ENCODE data around the gene RALGDS. TPM values are rescaled to one million over a fixed set of nuclear protein-coding genes. Genes with fewer than 3 reads are reported as not detected.
"Not testable (repeated sequence)": the region's sequence is repeated elsewhere in the genome, so short reads cannot be mapped to it uniquely, and the experiment has no call there.

Gene RALGDS
- total RNA-seq, 1 donor from 2014 or later, result 4.7 TPM

DNA sequence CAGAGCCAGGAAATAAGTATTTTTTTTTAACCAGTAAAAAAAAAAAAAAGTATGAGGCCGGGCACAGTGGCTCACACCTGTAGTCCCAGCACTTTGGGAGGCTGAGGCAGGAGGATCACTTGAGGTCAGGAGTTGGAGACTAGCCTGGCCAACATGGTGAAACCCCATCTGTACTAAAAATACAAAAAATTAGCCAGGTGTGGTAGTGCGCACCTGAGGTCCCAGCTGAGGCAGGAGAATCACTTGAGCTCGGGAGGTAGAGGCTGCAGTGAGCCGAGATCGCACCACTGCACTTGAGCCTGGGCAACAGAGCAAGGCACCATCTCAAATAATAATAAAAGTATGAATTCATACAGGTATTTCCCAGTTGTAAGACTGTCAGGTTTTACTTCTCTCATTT, 48.8 kb downstream of the RALGDS start:
- not testable (repeated sequence) for DNase-seq (ENCODE audit: low spot score); ATAC-seq

DNA sequence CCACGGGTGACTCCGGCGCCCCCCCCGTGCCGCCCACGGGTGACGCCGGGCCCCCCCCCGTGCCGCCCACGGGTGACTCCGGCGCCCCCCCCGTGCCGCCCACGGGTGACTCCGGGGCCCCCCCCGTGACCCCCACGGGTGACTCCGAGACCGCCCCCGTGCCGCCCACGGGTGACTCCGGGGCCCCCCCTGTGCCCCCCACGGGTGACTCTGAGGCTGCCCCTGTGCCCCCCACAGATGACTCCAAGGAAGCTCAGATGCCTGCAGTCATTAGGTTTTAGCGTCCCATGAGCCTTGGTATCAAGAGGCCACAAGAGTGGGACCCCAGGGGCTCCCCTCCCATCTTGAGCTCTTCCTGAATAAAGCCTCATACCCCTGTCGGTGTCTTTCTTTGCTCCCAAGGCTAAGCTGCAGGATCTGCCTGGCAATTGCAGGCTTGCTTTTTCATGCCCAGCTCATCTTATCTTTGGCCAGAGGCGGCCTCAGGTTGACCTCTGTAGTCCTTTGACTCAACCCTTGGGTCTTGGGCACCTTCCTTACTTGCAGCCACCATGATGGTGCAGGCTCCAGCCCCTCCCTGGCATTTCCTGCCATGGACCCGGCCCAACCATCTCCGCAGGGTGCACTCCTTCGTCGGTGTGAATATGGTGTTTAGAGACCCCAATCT, 49.4 kb downstream of the RALGDS start:
- DNase-seq (ENCODE audit: low spot score), result no peak
- ATAC-seq, result no peak

DNA sequence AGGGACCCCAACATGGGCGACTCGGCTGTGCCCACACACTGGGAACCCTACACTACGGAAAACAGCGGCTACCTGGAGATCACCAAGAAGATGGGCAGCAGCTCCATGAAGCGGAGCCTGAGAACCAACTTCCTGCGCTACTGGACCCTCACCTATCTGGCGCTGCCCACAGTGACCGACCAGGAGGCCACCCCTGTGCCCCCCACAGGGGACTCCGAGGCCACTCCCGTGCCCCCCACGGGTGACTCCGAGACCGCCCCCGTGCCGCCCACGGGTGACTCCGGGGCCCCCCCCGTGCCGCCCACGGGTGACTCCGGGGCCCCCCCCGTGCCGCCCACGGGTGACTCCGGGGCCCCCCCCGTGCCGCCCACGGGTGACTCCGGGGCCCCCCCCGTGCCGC, 50.1 kb downstream of the RALGDS start:
- ATAC-seq; DNase-seq (ENCODE audit: low spot score): not testable (repeated sequence)

DNA sequence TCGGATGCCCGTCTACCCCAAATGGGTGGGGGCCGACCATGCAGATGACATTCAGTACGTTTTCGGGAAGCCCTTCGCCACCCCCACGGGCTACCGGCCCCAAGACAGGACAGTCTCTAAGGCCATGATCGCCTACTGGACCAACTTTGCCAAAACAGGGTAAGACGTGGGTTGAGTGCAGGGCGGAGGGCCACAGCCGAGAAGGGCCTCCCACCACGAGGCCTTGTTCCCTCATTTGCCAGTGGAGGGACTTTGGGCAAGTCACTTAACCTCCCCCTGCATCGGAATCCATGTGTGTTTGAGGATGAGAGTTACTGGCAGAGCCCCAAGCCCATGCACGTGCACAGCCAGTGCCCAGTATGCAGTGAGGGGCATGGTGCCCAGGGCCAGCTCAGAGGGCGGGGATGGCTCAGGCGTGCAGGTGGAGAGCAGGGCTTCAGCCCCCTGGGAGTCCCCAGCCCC, 50.5 kb downstream of the RALGDS start:
- ATAC-seq, result peak; percentile 33
- not testable (repeated sequence) for DNase-seq (ENCODE audit: low spot score)

DNA sequence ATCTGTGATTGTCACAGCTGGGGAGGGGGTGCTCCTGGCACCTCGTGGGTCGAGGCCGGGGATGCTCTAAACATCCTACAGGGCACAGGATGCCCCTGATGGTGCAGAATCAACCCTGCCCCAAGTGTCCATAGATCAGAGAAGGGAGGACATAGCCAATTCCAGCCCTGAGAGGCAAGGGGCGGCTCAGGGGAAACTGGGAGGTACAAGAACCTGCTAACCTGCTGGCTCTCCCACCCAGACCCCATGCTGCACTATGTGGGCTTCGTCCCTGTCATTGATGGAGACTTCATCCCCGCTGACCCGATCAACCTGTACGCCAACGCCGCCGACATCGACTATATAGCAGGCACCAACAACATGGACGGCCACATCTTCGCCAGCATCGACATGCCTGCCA, 52.6 kb downstream of the RALGDS start:
- not testable (repeated sequence) for DNase-seq (ENCODE audit: low spot score); ATAC-seq

DNA sequence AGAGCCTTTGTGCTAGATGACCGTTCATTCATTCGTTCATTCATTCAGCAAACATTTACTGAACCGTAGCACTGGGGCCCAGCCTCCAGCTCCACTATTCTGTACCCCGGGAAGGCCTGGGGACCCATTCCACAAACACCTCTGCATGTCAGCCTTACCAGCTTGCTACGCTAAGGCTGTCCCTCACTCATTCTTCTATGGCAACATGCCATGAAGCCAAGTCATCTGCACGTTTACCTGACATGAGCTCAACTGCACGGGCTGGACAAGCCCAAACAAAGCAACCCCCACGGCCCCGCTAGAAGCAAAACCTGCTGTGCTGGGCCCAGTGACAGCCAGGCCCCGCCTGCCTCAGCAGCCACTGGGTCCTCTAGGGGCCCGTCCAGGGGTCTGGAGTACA, 53.2 kb downstream of the RALGDS start:
- ATAC-seq, result no peak
- no peak for DNase-seq (ENCODE audit: low spot score)

DNA sequence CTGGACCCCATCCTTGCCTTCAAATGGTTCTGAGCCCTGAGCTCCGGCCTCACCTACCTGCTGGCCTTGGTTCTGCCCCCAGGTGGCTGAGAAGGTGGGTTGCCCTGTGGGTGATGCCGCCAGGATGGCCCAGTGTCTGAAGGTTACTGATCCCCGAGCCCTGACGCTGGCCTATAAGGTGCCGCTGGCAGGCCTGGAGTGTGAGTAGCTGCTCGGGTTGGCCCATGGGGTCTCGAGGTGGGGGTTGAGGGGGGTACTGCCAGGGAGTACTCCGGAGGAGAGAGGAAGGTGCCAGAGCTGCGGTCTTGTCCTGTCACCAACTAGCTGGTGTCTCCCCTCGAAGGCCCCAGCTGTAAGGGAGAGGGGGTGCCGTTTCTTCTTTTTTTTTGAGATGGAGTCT, 54.0 kb downstream of the RALGDS start:
- no peak for ATAC-seq
- no peak for DNase-seq (ENCODE audit: low spot score)

DNA sequence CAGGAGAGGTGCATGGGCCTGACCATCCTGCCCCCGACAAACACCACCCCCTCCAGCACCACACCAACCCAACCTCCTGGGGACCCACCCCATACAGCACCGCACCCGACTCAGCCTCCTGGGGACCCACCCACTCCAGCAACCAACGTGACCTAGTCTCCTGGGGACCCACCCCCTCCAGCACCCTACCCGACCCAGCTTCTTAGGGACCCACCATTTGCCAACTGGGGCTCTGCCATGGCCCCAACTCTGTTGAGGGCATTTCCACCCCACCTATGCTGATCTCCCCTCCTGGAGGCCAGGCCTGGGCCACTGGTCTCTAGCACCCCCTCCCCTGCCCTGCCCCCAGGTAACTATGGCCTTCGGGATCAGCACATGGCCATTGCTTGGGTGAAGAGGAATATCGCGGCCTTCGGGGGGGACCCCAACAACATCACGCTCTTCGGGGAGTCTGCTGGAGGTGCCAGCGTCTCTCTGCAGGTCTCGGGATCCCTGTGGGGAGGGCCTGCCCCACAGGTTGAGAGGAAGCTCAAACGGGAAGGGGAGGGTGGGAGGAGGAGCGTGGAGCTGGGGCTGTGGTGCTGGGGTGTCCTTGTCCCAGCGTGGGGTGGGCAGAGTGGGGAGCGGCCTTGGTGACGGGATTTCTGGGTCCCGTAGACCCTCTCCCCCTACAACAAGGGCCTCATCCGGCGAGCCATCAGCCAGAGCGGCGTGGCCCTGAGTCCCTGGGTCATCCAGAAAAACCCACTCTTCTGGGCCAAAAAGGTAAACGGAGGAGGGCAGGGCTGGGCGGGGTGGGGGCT, 54.7 kb downstream of the RALGDS start:
- ATAC-seq (no peak), DNase-seq (ENCODE audit: low spot score) (no peak)

DNA sequence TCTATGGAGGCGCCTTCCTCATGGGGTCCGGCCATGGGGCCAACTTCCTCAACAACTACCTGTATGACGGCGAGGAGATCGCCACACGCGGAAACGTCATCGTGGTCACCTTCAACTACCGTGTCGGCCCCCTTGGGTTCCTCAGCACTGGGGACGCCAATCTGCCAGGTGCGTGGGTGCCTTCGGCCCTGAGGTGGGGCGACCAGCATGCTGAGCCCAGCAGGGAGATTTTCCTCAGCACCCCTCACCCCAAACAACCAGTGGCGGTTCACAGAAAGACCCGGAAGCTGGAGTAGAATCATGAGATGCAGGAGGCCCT, 56.0 kb downstream of the RALGDS start:
- no peak for ATAC-seq
- DNase-seq (ENCODE audit: low spot score), result no peak

DNA sequence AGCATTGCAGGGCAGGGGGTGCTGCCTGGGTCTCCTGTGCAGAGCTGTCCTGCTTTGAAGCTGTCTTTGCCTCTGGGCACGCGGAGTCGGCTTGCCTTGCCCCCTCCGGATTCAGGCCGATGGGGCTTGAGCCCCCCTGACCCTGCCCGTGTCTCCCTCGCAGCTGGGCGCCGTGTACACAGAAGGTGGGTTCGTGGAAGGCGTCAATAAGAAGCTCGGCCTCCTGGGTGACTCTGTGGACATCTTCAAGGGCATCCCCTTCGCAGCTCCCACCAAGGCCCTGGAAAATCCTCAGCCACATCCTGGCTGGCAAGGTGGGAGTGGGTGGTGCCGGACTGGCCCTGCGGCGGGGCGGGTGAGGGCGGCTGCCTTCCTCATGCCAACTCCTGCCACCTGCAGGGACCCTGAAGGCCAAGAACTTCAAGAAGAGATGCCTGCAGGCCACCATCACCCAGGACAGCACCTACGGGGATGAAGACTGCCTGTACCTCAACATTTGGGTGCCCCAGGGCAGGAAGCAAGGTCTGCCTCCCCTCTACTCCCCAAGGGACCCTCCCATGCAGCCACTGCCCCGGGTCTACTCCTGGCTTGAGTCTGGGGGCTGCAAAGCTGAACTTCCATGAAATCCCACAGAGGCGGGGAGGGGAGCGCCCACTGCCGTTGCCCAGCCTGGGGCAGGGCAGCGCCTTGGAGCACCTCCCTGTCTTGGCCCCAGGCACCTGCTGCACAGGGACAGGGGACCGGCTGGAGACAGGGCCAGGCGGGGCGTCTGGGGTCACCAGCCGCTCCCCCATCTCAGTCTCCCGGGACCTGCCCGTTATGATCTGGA, 56.6 kb downstream of the RALGDS start:
- ATAC-seq (no peak), DNase-seq (ENCODE audit: low spot score) (no peak)

DNA sequence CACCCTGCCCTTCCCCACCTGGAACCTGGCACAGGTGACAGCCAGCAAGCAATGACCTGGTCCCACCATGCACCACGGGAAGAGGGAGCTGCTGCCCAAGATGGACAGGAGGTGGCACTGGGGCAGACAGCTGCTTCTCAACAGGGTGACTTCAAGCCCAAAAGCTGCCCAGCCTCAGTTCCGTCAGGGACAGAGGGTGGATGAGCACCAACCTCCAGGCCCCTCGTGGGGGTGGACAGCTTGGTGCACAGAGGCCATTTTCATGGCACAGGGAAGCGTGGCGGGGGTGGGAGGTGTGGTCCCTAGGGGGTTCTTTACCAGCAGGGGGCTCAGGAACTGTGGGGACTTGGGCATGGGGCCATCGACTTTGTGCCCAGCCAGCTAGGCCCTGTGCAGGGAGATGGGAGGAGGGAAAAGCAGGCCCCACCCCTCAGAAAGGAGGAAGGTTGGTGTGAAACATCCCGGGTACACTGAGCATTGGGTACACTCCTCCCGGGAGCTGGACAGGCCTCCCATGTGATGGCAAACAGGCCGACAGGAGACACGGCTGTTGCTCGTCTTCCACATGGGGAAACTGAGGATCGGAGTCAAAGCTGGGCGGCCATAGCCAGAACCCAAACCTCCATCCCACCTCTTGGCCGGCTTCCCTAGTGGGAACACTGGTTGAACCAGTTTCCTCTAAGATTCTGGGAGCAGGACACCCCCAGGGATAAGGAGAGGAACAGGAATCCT, 57.4 kb downstream of the RALGDS start:
- DNase-seq (ENCODE audit: low spot score) (no peak), ATAC-seq (no peak)

DNA sequence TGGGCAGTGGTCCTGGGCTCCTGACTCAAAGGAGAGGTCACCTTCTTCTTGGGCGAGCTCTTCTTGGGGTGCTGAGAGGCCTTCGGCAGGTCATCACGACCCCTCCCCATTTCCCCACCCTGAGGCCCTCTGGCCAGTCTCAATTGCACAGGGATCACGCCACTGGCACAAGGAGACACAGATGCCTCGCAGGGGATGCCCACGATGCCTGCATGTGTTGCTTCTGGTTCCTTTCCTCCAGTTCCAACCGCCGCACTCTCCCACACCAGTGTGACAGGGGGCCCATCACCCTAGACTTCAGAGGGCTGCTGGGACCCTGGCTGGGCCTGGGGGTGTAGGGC, 57.9 kb downstream of the RALGDS start:
- DNase-seq (ENCODE audit: low spot score), result no peak
- no peak for ATAC-seq

DNA sequence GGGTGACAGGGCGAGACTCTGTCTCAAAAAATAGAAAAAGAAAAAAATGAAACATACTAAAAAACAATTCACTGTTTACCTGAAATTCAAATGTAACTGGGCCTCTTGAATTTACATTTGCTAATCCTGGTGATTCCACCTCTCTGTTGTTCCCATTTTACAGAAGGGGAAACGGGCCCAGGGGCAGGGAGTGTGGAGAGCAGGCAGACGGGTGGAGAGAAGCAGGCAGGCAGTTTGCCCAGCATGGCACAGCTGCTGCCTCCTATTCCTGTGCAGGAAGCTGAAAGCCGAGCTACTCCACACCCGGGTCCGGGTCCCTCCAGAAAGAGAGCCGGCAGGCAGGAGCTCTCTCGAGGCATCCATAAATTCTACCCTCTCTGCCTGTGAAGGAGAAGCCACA, 58.5 kb downstream of the RALGDS start:
- DNase-seq (ENCODE audit: low spot score); ATAC-seq: not testable (repeated sequence)

DNA sequence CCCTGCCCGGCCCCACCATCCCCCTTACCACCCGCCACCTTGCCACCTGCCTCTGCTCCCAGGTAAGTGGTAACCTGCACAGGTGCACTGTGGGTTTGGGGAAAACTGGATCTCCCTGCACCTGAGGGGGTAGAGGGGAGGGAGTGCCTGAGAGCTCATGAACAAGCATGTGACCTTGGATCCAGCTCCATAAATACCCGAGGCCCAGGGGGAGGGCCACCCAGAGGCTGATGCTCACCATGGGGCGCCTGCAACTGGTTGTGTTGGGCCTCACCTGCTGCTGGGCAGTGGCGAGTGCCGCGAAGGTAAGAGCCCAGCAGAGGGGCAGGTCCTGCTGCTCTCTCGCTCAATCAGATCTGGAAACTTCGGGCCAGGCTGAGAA, 59.3 kb downstream of the RALGDS start, which contains the start of gene CEL:
TSS of gene CEL (plus strand) at position 218 of the 382 bp plus-strand sequence. CDS start at position 240, 22 bp downstream.
- ATAC-seq; DNase-seq (ENCODE audit: low spot score): not testable (repeated sequence)

DNA sequence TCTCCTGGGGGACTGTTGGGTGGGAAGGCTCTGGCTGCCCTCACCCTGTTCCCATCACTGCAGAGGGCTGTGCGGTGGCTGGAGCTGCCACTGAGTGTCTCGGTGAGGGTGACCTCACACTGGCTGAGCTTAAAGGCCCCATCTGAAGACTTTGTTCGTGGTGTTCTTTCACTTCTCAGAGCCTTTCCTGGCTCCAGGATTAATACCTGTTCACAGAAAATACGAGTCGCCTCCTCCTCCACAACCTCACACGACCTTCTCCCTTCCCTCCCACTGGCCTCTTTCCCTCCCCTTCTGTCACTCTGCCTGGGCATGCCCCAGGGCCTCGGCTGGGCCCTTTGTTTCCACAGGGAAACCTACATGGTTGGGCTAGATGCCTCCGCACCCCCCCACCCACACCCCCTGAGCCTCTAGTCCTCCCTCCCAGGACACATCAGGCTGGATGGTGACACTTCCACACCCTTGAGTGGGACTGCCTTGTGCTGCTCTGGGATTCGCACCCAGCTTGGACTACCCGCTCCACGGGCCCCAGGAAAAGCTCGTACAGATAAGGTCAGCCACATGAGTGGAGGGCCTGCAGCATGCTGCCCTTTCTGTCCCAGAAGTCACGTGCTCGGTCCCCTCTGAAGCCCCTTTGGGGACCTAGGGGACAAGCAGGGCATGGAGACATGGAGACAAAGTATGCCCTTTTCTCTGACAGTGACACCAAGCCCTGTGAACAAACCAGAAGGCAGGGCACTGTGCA, 59.8 kb downstream of the RALGDS start:
- not testable (repeated sequence) for ATAC-seq; DNase-seq (ENCODE audit: low spot score)

DNA sequence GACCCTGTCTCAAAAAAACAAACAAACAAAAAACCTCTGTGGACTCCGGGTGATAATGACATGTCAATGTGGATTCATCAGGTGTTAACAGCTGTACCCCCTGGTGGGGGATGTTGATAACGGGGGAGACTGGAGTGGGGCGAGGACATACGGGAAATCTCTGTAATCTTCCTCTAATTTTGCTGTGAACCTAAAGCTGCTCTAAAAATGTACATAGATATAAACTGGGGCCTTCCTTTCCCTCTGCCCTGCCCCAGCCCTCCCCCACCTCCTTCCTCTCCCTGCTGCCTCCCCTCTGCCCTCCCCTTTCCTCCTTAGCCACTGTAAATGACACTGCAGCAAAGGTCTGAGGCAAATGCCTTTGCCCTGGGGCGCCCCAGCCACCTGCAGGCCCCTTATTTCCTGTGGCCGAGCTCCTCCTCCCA, 60.6 kb downstream of the RALGDS start:
- DNase-seq (ENCODE audit: low spot score) (no peak), ATAC-seq (no peak)

DNA sequence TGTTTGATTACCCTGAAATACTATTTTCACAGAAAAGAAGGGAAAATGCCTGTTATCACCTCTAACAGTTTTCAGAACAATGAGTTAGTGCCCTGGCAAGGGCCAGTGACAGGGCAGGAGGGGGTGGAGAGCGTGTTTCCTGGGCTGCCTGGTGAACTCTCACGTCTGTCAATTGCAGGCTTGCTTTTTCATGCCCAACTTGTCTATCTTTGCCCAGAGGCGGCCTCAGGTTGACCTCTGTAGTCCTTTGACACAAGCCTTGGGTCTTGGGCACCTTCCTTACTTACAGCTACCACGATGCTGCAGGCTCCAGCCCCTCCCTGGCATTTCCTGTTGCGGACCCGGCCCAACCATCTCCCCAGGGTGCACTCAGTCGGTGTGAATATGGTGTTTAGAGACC, 61.4 kb downstream of the RALGDS start:
- DNase-seq (ENCODE audit: low spot score), result no peak
- no peak for ATAC-seq

DNA sequence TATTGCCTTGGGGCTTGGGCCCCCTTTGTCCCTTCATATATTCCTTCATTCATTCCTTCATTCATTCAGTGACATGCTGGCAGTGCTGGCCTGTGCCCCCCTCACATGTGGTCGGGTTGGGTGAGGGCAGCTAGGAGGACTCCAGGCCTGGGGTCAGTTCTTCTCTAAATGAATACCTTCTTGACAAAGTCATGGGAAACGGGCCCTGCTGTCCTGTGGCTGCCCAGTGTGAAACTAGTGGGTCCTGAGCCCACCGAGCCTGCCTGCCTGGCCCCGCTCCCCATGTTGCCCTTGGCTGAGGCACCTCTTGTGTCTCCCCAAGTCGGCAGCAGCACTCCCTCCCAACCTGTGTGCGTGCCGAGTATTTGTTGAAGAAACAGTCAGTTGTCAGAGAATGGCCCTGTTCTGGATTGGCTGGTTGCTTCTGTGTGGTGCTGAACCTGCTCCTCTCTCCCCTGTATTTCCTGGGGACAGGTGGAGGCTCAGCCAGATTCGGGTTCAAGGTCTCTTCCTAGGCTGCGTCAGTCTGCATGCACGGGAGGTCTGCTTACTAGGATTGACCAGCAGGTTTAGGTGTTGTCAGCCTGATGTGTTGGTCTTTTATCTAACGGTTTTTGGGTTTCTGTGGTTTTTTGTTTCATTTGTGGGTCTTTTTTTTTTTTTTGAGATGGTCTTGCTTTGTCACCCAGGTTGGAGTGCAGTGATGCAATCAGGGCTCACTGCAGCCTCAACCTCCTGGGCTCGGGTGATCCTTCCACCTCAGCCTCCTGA, 62.3 kb downstream of the RALGDS start:
- DNase-seq (ENCODE audit: low spot score) (no peak), ATAC-seq (no peak)

DNA sequence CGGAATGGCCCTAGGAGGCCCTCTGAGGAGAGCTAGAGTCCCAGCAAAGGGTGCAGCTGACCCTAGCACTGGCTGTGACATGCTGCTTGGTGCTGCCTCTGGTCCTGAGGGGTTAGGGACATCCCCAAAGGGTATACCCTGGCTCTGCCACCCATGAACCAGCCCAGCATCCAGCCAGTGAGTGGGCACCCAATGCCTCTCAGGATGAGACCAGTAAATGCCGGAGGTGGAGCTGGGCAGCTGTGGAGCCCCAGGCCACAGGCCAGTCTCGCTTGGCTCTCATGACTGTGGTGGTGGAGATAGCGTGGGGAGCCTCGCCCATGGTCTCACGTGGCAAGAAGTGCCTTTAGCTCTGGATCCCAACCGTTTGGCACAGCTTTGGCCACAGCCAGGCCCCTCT, 63.0 kb downstream of the RALGDS start:
- no peak for DNase-seq (ENCODE audit: low spot score)
- no peak for ATAC-seq
